ENCODE results near the gene ZCRB1.

Gene ZCRB1

DNA sequence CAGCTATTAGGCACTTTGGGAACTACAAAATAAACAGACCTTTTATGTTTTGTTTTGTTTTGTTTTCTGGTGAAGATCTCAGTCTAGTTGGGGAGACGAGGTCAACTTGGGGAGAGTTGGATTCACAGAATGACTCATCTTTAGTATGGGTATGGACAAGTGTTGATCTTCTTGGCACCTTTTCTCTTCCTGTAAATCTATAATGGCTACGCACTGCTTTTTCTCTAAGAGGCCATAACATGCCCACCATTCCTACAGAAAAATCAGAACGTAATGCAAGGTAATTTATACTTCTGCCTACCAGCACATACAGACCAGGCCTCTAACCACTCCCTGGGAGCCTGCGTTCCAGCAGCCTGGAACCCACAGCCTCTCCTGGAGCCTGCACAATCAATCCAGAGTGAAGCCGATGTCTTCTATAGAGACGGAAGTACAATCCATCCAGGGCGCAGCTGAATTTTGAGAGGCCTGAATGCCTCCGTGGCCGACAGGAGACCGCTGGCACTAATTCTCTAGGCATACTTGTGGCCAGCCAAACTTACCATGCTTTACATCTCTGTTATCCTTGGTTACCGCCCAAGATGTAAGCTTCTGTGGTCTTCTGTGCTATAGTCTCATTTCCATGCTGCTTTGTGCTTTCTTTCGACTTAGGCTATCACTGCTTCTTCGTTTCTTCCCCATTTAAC is 790 bp upstream of the ZCRB1 start:
- FAIRE-seq (no peak), DNase-seq (ENCODE audit: insufficient read length, low spot score) (no peak)
- no peak for TF ChIP-seq CTCF (IDR thresholded peaks at IDR 0.05; ENCODE audit: insufficient read depth, missing control alignments)

DNA sequence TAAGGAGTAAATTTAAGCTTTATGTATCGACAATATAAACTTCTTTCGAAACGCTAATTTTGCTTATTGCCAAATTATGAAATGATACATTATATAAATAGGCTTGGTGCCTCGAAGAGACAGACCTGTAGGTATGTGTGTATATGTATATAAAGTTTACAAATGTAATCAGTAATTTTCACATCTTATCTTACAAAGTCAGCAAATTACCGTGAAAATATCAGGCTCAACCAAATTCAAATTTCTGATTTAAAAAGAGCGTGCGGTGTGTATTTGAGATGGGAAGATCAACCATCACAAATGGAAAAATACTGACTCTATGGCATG is 605 bp downstream of the ZCRB1 start:
- FAIRE-seq (no peak), DNase-seq (ENCODE audit: insufficient read length, low spot score) (no peak)
- no peak for TF ChIP-seq CTCF (IDR thresholded peaks at IDR 0.05; ENCODE audit: insufficient read depth, missing control alignments)

- no peak for FAIRE-seq
- DNase-seq (ENCODE audit: insufficient read length, low spot score): no peak
- no peak for TF ChIP-seq CTCF (IDR thresholded peaks at IDR 0.05; ENCODE audit: insufficient read depth, missing control alignments)
These were observed 2.0 kb downstream of the ZCRB1 start for GRCh38 chr12:42323856-42324255.

GRCh38 chr12:42322567-42322966 is 3.3 kb downstream of the ZCRB1 start:
- no peak for FAIRE-seq
- DNase-seq (ENCODE audit: insufficient read length, low spot score): no peak
- no peak for TF ChIP-seq CTCF (IDR thresholded peaks at IDR 0.05; ENCODE audit: insufficient read depth, missing control alignments)

- DNase-seq (ENCODE audit: insufficient read length, low spot score) (no peak), FAIRE-seq (no peak)
- TF ChIP-seq CTCF (IDR thresholded peaks at IDR 0.05; ENCODE audit: insufficient read depth, missing control alignments): no peak
These were observed 5.1 kb downstream of the ZCRB1 start for GRCh38 chr12:42320796-42321195.

DNA sequence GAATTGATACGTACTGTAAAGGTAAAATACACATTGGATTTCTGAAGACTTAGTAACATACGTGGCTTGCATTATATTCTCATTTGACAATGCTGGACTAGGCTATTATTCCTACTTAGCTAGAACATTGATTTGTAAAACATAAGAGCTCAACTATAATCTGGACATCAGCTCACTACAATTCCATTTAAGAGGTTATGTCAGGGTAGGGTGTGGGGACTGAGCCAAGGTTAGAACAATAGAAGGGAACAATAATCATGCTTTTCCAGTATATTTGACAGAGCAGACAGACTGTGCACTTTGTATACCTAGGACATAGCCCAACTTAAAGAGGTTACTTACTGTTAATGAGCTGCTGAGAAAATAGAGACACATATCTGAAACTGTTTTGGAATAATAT is 10.8 kb downstream of the ZCRB1 start:
- TF ChIP-seq CTCF (IDR thresholded peaks at IDR 0.05; ENCODE audit: insufficient read depth, missing control alignments): no peak
- DNase-seq (ENCODE audit: insufficient read length, low spot score) (no peak), FAIRE-seq (no peak)

- no peak for DNase-seq (ENCODE audit: insufficient read length, low spot score)
- FAIRE-seq: no peak
- no peak for TF ChIP-seq CTCF (IDR thresholded peaks at IDR 0.05; ENCODE audit: insufficient read depth, missing control alignments)
These were observed 15.9 kb downstream of the ZCRB1 start for GRCh38 chr12:42309996-42310395.

Measured in D721Med (cell line).